Left renal cortex interstitium (tissue), 4 donors: ENCODE data around the gene TNFRSF21. TPM values are rescaled to one million over a fixed set of nuclear protein-coding genes. Genes with fewer than 3 reads are reported as not detected.
"Not testable (repeated sequence)": the region's sequence is repeated elsewhere in the genome, so short reads cannot be mapped to it uniquely, and the experiment has no call there.

ENCODE experiments used
- DNase-seq, 4 donors: peaks; one replicate each; pipeline ENCODE4 v3.0.0-alpha.2; 2013; ENCODE audit warnings: low read depth in 4 of 4, low spot score in 2 of 4, missing footprints in 1 of 4
- polyA plus RNA-seq, 4 donors: library from polyadenylated mRNA; unstranded; fragments of 120-200 nt; gene quantifications; one replicate each; pipeline ENCODE4 v1.2.1, GENCODE V29; 2013; ENCODE audit not compliant: insufficient read length in 4 of 4

Gene TNFRSF21
- polyA plus RNA-seq, 4 donors, result 29.0 to 34.1 (median 30.6) TPM

DNA sequence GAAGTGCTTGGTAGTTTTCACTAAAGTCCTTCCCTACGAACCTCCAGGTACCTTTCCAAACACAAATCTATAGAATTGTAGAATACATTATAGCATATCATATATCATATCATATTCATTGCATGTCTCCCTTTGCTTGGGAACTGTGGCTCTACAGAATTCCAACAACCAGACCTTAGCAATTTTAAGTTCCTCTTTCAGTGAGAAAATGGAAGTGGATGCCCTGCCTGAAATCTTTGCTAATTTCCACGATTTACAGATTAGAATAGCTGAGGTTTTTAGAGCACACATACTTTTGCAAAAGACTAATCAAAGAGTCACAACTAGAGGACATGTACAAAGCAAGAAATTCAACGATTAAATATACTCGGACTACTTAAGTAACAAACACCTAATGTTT, 78.6 kb downstream of the TNFRSF21 start:
- DNase-seq, result no peak

DNA sequence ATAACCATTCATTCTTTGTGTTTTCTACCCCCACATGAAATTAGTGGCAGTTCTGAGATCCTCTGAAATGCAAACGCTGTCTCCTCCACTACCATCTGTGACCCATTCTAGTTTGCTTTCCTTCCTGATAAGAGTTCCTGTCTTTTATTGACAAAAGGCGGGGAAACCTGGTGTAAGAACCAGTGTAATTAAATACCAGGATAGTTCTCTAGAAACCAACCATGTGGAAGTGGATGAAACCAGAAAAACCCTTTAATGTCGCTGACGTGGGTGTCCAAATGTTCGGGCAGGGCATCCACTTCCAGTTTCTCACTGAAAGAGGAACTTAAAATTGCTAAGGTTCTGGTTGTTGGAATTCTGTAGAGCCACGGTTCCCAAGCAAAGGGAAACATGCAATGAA, 79.1 kb downstream of the TNFRSF21 start:
- DNase-seq, result no peak

DNA sequence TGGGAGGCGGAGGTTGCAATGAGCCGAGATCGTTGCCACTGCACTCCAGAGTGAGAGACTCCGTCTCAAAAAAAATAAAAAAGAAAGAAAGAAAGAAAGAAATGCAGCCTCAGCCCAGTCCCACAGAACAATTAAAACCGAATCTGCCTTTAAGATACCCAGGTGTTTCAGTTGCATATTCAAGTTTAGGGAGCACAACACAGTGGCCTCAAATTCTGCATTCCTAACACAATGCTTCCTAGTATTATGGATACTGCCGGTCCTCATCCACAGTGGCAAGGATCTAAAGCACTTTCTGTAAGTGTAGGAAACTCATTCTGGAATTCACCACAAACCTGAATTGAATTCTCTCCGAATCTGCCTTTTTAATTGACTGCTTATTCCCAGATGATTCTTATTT, 80.5 kb downstream of the TNFRSF21 start:
- no peak for DNase-seq

DNA sequence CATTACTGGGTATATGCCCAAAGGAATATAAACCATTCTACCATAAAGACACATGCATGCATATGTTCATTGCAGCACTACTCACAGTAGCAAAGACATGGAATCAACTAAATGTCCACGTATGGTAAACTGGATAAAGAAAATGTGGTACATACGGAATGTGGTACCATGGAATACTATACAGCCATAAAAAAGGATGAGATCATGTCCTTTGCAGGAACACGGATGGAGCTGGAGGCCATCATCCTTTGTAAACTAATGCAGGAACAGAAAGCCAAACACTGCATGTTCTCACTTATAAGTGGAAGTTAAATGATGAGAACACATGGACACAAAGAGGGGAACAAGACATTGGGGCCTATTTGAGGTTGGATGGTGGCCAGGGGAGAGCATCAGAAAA, 81.6 kb downstream of the TNFRSF21 start:
- DNase-seq, result not testable (repeated sequence)

DNA sequence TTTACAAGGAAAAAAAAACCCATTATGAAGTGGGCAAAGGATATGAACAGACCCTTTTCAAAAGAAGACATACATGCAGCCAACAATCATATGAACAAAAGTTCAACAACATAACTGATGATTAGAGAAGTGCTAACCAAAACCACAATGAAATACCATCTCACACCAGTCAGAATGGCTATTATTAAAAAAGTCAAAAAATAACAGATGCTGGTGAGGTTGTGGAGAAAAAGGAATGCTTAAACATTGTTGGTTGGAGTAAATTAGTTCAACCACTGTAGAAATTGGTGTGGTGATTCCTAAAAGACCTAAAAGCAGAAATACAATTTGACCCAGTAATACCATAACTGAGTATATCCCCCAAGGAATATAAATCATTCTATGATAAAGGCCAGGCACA, 86.5 kb downstream of the TNFRSF21 start:
- DNase-seq, result not testable (repeated sequence)

DNA sequence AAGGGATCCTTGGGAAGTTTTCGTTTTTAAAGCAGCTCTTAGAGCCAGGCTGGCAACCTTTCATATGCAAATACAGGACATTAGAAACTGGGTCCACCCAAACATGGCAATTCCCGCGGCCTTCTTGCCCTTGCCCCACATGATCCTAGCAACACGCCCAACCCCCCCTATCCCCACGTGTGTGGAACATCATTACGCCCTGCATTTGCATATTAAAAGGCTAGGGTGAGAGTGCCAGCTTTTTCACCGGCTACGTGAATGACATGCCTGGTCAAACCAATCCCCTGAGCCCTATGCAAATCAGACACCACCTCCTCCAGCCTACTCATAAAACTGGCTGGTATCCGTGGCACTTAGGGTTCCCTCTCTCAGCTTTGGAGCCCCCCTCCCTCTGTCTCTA, 88.1 kb downstream of the TNFRSF21 start:
- DNase-seq, result no peak

DNA sequence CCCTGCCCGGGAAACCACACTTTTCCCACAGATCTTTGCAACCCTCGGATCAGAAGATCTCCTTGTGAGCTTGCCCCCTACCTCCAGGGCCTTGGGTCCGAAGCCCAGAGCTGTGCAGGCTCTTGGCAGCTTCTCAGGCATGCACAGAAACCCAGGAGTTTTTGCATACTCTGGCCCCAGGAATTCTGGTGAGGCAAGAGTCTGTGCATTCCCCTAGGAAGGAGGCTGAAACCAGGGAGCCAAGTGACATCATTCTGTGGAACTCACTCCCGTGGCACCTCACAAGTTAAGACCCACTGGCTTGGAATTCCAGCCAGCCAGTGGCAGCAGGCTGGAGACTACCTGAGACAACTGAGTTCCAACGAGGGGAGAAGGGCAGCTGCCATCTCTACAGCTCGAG, 100.1 kb downstream of the TNFRSF21 start:
- no peak for DNase-seq

DNA sequence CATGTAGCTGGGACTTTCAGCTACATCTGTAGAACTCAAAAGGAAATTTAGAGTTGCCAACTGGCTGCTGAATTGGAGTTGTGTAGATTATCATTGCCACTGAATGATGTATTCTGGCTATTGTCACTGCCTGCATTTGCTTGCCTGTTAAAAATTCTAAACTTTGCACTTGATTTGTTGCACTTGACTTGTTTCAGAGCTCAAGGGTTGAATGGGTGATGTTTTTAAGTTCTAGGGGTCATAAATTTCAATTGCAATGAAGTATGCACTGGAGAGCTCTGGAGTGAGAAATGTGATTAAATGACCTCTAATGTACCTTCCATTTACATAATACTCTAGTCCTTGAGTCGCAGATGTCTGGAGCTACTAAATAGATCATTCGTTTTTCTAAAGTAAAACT, 102.4 kb downstream of the TNFRSF21 start:
- peak in 2 of 4 donors; percentile 11 to 27 for DNase-seq

DNA sequence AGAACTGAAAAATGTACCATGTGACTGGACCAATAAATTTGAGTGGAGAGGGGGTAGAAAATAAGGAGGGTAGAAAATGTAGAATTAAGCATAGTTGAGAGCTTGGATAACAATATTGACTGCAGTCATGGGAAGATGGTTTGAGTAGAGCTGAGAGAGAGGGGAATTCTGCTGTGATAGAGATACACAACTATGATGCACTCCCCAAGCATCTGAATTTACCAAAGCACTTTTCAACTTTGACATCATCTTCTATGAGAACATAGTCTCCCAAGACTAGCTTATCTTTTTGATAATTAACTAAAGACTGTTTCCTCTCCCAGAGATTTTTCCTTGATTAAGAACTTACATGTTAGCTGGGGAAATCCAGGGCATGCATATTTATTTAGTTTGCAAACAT, 103.1 kb downstream of the TNFRSF21 start:
- no peak for DNase-seq

DNA sequence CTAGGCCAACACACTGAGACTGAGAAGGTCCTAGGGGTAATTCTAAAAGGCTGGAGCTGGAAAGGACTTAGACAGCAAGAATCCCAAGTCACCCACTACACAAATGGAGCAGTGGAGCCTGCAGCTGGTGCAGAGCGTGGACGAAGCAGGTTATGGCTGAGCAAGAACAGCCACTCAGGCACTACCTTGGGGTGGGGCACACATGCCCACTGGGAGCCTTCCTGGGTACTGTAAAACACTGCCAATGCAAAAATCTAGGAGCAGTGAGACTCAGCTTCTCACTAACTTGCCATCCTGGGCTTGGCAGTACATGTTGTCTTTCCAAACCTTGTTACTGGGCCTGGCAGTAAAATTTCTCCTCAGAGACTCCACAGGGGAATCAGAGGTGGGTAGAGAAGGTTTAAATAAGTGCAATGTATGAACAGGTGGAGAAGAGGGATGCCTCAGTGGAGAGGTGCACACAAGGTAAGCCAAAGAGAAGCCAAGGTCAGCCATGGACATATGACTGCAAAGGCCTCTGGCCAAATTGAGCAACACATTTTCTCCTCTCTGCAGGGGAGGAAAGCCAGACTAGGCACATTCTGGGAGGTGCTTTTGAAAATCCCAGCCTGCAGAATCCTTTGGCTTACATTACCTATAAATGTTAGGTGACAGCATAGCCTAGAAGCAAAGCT, 105.6 kb downstream of the TNFRSF21 start:
- no peak for DNase-seq

DNA sequence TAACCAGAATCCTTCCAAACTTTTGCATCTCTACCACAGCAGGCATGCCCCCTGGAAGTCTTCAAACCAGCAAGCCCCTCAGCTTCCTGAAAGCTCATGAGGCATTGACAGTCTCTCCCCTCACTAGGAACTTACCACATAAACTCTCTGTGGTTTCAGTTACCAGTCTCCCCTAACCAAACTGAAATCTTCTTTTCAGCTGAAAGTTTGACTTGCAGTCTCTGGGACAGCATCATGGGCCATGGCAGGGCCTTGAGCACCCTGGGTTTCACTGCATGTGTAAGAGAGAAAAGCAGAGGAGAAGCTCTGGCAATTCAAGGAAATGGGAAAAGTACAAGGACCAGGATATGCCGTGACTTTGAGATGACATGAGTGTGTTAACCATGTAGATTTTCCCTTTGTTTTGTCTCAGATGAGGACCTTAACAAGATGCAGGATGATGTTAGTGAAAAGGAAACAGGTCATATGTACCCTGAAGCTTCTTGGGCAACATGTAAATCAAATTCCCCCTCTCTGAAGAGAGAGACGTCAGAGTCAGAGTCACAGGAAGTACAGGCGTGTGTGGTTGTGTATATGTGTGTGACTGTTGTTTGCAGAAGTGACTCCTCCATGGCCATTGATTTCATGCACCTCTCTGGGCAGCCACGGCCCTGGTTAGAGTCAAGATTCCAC, 106.3 kb downstream of the TNFRSF21 start:
- DNase-seq, result no peak

DNA sequence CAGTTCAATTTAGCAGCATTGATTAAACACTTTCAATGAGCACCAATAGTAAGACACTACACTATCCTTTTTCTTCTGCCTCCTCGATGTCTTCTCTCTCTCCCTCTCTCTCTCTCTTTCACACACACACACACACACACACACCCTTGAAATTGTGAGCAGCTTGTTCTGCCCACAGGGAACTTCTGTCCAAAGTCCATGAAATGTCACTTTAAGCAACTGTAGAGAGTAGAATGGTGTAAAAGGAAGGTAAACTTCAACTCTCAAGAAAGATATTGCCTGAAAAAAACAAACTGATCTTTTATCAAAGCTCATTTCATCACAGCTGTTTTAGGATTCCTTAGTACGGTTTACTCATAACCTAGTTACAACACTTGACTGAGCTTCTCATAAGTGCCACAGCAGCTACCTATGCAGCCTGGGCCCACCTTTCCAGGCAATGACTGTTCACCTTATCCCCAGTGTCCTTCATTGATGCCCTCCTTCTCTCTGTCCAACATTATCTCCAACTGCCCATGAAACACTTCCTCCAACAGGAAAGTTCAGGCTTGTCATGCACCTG, 107.0 kb downstream of the TNFRSF21 start:
- DNase-seq, result no peak

DNA sequence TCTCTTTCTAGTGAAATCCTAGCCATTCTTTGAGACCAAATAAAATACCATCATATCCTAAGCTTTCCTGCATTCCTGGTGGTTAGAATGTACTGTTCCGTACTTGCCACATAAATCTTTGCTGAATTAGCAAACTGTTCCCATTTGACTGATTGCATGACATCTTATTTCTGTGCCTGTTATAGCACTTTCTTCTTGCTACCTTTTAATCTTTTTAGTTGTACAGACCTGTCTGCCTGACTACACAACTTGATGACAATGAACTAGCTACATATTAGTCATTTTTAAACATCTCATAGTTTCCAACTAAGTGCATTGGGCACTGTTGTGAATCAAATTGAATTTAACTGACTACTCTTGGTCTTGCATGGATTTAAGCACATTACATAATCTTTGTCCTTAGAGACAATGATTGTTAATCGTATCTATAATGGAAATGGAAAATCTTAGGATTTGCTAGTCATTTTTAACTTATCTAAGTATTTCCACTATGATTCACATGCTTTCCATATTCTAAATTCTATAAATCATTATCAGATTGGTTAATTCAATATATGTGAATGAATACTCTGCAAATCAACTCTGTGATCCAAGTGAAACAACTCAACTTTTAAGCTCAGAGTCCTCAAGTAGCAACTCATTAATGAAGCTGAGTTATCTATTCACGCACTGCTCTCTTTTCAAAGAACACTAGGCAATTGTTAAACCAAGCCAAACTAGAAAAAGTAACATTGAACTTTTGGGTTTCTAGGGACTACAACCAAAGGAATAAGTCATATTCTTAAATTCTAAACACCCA, 109.0 kb downstream of the TNFRSF21 start:
- DNase-seq, result no peak

DNA sequence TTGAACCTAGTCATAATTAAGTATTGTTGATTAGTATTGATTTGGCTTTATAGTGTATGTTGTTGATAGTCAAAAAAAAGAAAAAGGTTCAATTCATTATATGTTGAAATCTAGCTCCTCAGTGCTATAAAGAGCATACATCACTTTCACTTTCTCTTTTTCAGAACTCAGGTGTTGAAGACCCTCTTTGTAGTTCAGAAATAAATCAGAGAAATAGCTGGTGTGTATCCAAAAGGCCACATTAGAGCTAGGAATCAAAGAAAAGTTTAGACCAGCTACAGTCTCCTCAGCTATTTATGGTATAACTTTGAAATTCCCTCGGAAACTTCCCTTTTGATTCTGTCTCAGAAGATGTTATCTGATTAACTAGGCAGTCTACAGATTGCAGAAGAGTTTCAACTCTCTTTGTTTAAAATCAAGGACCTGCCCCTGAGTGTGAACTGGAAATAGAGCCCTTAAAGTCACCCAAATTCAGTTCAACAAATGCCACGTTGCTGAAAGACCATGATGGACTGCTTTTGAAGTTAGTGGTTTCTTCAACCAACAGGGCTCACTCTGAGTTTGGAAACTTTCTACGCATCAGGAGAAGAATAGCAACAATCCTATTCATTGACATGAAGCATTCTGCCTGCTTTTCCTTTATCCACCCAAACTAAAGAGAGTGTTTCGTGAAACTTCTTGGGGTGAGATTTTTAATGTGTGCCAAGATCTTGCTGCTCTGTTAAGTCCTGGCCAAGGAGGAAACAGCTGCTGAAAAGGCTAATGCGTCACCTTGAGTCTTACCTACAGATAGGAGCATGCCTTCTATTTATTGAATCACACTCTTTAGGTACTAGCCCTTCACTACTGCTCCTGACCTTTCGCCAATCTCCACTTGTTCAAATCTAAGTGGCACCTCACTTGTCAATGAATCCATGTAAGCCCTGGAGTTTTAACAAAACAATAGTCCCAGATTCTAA, 111.7 kb downstream of the TNFRSF21 start:
- DNase-seq, result no peak

DNA sequence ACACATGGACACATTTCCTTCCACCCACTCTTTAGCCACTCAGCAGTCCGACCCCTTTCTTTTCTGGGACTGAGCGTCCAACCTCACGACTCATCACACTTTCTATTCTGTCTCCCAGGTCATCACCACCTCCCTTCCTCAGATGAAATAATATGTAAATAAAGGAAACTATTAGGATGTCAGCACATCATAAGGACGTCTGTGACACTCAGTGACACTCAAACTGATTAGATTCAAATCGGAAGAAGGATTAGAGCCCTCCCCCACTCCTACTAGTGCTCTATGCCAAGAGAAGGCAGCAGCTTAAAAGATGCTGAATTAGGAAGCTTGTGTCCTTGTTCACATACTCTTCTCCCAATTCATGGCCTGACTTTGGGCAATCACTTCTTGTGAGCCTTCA, 113.6 kb downstream of the TNFRSF21 start:
- DNase-seq, result no peak

DNA sequence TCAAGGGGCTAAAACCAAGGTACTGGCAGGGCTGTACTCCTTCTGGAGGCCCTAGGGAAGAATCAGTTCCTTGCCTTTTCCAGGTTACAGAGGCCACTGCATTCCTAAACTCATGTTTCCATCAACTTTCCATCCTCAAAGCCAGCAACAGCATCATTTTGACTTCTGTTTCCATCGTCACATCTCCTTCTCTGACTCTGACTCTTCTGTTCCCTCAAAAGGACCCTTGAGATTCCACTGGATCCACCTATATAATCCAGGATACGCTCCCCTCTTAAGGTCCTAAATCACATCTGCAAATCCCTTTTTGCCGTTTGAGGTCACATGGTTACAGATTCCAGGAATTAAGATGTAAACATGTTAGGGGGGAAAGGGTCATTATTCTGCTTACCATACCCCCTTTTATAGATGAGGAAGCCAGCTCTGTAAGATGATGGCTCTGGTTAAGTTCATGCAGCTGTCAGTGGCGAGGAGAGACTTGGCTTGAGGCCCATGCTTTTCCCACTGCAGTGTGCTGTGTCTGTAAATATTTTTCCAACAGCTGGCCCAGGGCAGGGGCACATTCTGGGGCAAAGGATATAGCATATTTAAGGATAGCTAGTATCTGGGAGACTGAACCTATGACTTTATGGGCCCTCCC, 114.6 kb downstream of the TNFRSF21 start:
- no peak for DNase-seq

DNA sequence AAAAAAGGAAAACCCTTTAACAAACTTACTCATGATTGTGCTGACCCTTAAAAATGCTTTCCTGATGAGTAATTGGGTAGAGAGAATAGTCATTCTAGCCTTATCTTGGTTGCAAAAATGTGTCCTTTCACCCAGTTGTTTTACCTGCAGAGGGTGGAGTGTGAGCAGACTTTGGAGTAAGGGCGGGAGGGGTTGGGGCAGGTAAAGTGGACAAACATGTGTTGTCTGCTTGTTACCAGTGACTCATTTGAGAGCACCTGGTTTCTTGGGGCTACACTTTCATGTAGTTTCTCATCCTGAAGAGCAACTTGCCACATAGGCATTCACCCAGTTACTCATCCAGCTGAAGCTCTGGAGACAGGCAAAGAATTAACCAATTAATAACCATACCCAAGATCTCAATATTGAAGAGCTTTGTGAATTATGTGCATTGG, 121.1 kb downstream of the TNFRSF21 start:
- DNase-seq, result no peak

DNA sequence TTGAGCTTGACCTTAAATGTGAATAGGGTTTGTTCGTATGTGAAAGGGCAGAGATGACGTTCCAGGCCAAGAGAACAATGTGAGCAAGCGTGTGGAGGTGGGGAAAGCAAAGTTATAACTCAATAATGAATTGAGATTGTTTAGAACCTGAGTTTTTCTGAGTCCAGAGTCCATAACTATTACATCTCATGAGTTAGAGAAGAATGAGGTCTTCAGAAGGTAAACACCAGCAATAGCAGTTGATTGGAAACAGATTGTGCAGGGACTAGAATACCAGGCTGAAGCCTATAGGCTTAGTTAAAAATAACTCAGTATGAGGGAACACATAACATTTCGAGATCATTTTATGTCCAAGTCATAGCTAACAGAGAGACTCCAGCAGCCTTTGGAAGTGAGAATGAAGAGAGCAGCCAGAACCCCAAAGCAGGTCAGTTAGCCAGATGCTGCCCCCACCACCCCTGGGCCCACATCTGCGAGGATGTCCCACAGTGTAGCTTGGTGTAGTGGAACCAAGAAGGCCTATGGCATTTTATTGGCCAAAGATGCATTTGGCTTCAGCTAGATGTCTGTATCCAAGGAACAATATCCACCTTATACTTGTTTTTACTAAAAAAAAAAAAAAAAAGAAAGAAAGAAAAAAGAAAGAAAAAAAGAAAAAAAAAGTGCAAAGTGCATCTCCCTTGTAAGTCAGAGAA, 121.7 kb downstream of the TNFRSF21 start:
- DNase-seq, result no peak

DNA sequence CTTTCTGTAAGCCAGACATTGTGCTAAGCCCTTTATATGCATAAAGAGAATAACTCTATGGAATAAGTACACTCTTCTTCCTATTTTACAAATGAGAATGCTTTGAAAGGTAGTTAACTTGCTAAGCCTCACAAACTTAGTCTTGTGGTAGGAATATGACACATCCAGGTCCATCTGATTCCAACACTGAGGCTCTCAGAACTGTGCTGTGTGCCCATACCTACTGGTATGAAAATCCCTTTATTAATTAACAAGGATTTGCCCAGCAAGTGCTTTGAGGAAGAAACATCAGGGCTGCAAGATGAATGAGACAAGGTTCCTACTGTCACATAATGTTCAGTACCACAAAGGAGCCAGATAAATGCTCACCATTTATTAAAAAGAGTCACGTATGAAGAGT, 122.6 kb downstream of the TNFRSF21 start:
- DNase-seq, result no peak
